Esophagus muscularis mucosa (tissue), 3 donors: ENCODE measurements around the gene MTERF1.

Experiments
- CTCF ChIP-seq, 3 experiments: fragments of 200-600 bp in 2 of 3; fragments of 450-650 bp in 1 of 3; sonication (generic) in 2 of 3; IDR thresholded peaks; one replicate each; pipeline ENCODE4 v1.5.1; 2017 to 2019; ENCODE audit warnings: antibody characterized with exemption in 3 of 3, mild to moderate bottlenecking in 2 of 3, moderate library complexity in 1 of 3
- EP300 ChIP-seq: sonication (generic); formaldehyde crosslinking; IDR thresholded peaks from one replicate; pipeline ENCODE4 v1.6.1; 2017; ENCODE audit warnings: antibody characterized with exemption

- TF ChIP-seq CTCF (IDR thresholded peaks at IDR 0.05) (no peak), EP300 (no peak)
These were observed 56.3 kb downstream of the MTERF1 start for GRCh38 chr7:91824201-91824600.
